Measurements from ENCODE around the gene GRK2.

- TF ChIP-seq EZH2 (IDR thresholded peaks at IDR 0.05; ENCODE audit: borderline replicate concordance, low read depth, low read length, severe bottlenecking) (no peak), CTCF (IDR thresholded peaks at IDR 0.05; ENCODE audit: extremely low read depth in 1 of 2, insufficient read depth in 1 of 2, low read depth in 1 of 2, low read length in 2 of 2) (no peak), GATA2 (IDR thresholded peaks at IDR 0.05; ENCODE audit: insufficient read depth, insufficient read length, low read depth, low read length) (no peak), MYC (IDR thresholded peaks at IDR 0.05; ENCODE audit: low read depth, low read length) (no peak), POLR2AphosphoS5 (IDR thresholded peaks at IDR 0.05; ENCODE audit: insufficient read depth, low read depth, low read length) (no peak), POLR2A (IDR thresholded peaks at IDR 0.05; ENCODE audit: low read depth, low read length) (no peak), JUN (IDR thresholded peaks at IDR 0.05; ENCODE audit: borderline replicate concordance, insufficient read depth, insufficient read length, low read depth) (no peak), FOS (IDR thresholded peaks at IDR 0.05; ENCODE audit: borderline replicate concordance, insufficient read depth, low read length) (no peak)
- TF ChIP-seq, protein P1, sequence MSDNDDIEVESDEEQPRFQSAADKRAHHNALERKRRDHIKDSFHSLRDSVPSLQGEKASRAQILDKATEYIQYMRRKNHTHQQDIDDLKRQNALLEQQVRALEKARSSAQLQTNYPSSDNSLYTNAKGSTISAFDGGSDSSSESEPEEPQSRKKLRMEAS (IDR thresholded peaks at IDR 0.05; ENCODE audit: insufficient read depth, insufficient read length): no peak
Observed at GRCh38 chr11:67261946-67262681, 4.2 kb upstream of the GRK2 start.
